B cell (primary cell): ENCODE results near the gene TKT. TPM values are rescaled to one million over a fixed set of nuclear protein-coding genes. Genes with fewer than 3 reads are reported as not detected.

Experiments used
- ATAC-seq: fragments of 200-7000 bp; cut with Tn5 transposase; one replicate; pipeline ENCODE4 v1.10.0; 2021; ENCODE audit warnings: low read depth, mild to moderate bottlenecking, moderate number of reproducible peaks, moderate library complexity
- CTCF ChIA-PET: fragments of 350-600 bp; sonication (Branson Sonifier 250); formaldehyde crosslinking; loops from one replicate; lab custom pipeline; 2021; ENCODE audit warnings: antibody characterized with exemption, inconsistent platforms; lab: Charles Lee
- POLR2A ChIA-PET: fragments of 350-600 bp; sonication (Branson Sonifier 250); formaldehyde crosslinking; loops from one replicate; lab custom pipeline; 2021; ENCODE audit warnings: antibody characterized with exemption; lab: Charles Lee
- DNase-seq: peaks from one replicate; pipeline ENCODE4 v3.0.0; 2013
- H2AFZ ChIP-seq: 2 replicates; pipeline ENCODE4 v1.6.1; 2012; ENCODE audit warnings: mild to moderate bottlenecking, low read depth, low read length; ENCODE audit not compliant: insufficient read depth, poor library complexity, severe bottlenecking
- H3K27ac ChIP-seq, 2 donors: 1 replicate in 1 of 2; 2 replicates in 1 of 2; pipeline ENCODE4 v1.5.1; 2012 to 2013; ENCODE audit warnings: low read length in 2 of 2, mild to moderate bottlenecking in 2 of 2, moderate library complexity in 1 of 2
- H3K27me3 ChIP-seq, 4 experiments: fragments of 200-600 bp in 1 of 4; sonication (generic) in 1 of 4; replicated peaks in 1 of 4; 1 replicate in 2 of 4; 2 replicates in 2 of 4; pipeline versions ENCODE4 v1.6.1 to v1.7.0; 2013 to 2016; ENCODE audit warnings: low read length in 3 of 4, mild to moderate bottlenecking in 2 of 4, mixed read lengths in 1 of 4, moderate library complexity in 1 of 4; ENCODE audit not compliant: insufficient read depth in 4 of 4, control insufficient read depth in 3 of 4; ENCODE audit errors: control extremely low read depth in 1 of 4
- H3K36me3 ChIP-seq, 2 experiments: replicated peaks in 1 of 2; 1 replicate in 1 of 2; 2 replicates in 1 of 2; pipeline versions ENCODE4 v1.6.1 to v1.7.1; 2013; ENCODE audit warnings: low read length in 1 of 2; ENCODE audit not compliant: insufficient read depth in 2 of 2, control insufficient read depth in 1 of 2; ENCODE audit errors: control extremely low read depth in 1 of 2, extremely low read depth in 1 of 2
- H3K4me1 ChIP-seq, 2 donors: fragments of 200-600 bp in 1 of 2; sonication (generic) in 1 of 2; 1 replicate in 1 of 2; 2 replicates in 1 of 2; pipeline versions ENCODE4 v1.5.1 to v1.6.1; 2013 to 2017; ENCODE audit warnings: low read length in 2 of 2; ENCODE audit not compliant: control insufficient read depth in 2 of 2, insufficient read depth in 2 of 2
- H3K4me2 ChIP-seq: replicated peaks from 2 replicates; pipeline ENCODE3; 2012; ENCODE audit warnings: mild to moderate bottlenecking, low read depth, low read length; ENCODE audit not compliant: poor library complexity, severe bottlenecking
- H3K4me3 ChIP-seq, 5 experiments: fragments of 200-600 bp in 1 of 5; sonication (generic) in 1 of 5; 1 replicate in 3 of 5; 2 replicates in 2 of 5; pipeline versions ENCODE4 v1.5.1 to v1.7.0; 2011 to 2016; ENCODE audit warnings: low read length in 4 of 5, mild to moderate bottlenecking in 4 of 5, low read depth in 2 of 5, control low read depth in 1 of 5, moderate library complexity in 1 of 5; ENCODE audit not compliant: insufficient read depth in 1 of 5; ENCODE audit errors: control extremely low read depth in 1 of 5, extremely low read depth in 1 of 5
- H3K79me2 ChIP-seq: fragments of 200-600 bp; sonication (generic); one replicate; pipeline ENCODE4 v1.6.0; 2016; ENCODE audit warnings: low read length; ENCODE audit not compliant: control insufficient read depth, insufficient read depth
- H3K9ac ChIP-seq: fragments of 200-600 bp; sonication (generic); 2 replicates; pipeline ENCODE4 v1.6.1; 2017; ENCODE audit warnings: mild to moderate bottlenecking, low read length, moderate library complexity
- H3K9me3 ChIP-seq, 3 donors: one replicate each; pipeline versions ENCODE4 v1.6.1 to v1.7.1; 2013; ENCODE audit warnings: low read length in 2 of 3; ENCODE audit not compliant: control insufficient read depth in 2 of 3, insufficient read depth in 1 of 3; ENCODE audit errors: control extremely low read depth in 1 of 3
- H4K20me1 ChIP-seq: 2 replicates; pipeline ENCODE4 v1.6.0; 2012; ENCODE audit warnings: mild to moderate bottlenecking, low read length; ENCODE audit not compliant: insufficient read depth, control insufficient read depth, poor library complexity, severe bottlenecking
- H3K27ac Mint-ChIP-seq: one replicate; pipeline ENCODE4 v1.8.0; 2021; ENCODE audit warnings: mixed read lengths
- H3K27me3 Mint-ChIP-seq: one replicate; pipeline ENCODE4 v1.8.0; 2021; ENCODE audit warnings: mixed read lengths
- H3K4me1 Mint-ChIP-seq: one replicate; pipeline ENCODE4 v1.8.0; 2021; ENCODE audit warnings: mixed read lengths
- H3K4me3 Mint-ChIP-seq: one replicate; pipeline ENCODE4 v1.8.0; 2021; ENCODE audit warnings: mixed read lengths
- H3K9me3 Mint-ChIP-seq: one replicate; pipeline ENCODE4 v1.8.0; 2022; ENCODE audit warnings: mixed read lengths; ENCODE audit not compliant: insufficient read depth
- CTCF ChIP-seq: fragments of 200-600 bp; IDR thresholded peaks from one replicate; pipeline ENCODE4 v1.8.0; 2022; ENCODE audit warnings: antibody characterized with exemption, mild to moderate bottlenecking
- EZH2 ChIP-seq: IDR thresholded peaks from 2 replicates; pipeline ENCODE4 v1.6.1; 2012; ENCODE audit warnings: borderline replicate concordance, low read depth, mild to moderate bottlenecking, moderate library complexity, low read length; ENCODE audit not compliant: insufficient read depth, poor library complexity, severe bottlenecking
- WGBS: methylation state at CpG from one replicate; pipeline ENCODE4 v1.1.5; 2013; ENCODE audit warnings: missing lambda C conversion rate; ENCODE audit not compliant: insufficient coverage; 5-methylcytosine and 5-hydroxymethylcytosine counted together
- intact Hi-C: fragments of 100-400 bp; cut with micrococcal nuclease; formaldehyde crosslinking; loops from one replicate; pipeline ENCODE4 v1.10.0; 2022
- polyA plus RNA-seq: library from polyadenylated mRNA; depleted of rRNA; stranded (reverse); fragments of >200 nt; gene quantifications from 2 replicates; pipeline ENCODE4 v1.2.3, GENCODE V29; 2012
- total RNA-seq, 2 donors: library from RNA; stranded (reverse); fragments of 120-200 nt in 1 of 2; gene quantifications; 1 replicate in 1 of 2; 2 replicates in 1 of 2; pipeline versions ENCODE4 v1.2.3 to v1.2.4, GENCODE V29; 2013 to 2022

Gene TKT
- total and polyA plus RNA-seq, 2 donors (not counting 1 experiment from before 2014, with no cell fraction given) = 69.5 to 81.0 TPM

GRCh38 chr3:53303957-53304356 is 48.1 kb upstream of the TKT start:
- ChIA-PET POLR2A (no interaction called here), CTCF (no interaction called here)
- Histone ChIP-seq H4K20me1 (no peaks in the 10 kb centered on the region), H3K4me2 (no peak overlapping the region), H3K9ac (no peak overlapping the region), H3K79me2 (no peaks in the 10 kb centered on the region), H3K9me3 (no peaks in the 10 kb centered on the region), H3K36me3 (peaks cover 13 to 51% of the 10 kb centered on the region in 2 experiments), H2AFZ (no peak overlapping the region), H3K4me3 (no peak overlapping the region), H3K27ac (no peak overlapping the region), H3K27me3 (no peaks in the 10 kb centered on the region), H3K4me1 (no peaks in the 10 kb centered on the region)
- H3K4me3 Mint-ChIP-seq = no peak overlapping the region
- no peak overlapping the region for H3K27ac Mint-ChIP-seq
- H3K4me1 Mint-ChIP-seq = peaks cover 4% of the 10 kb centered on the region
- H3K9me3 Mint-ChIP-seq = no peaks in the 10 kb centered on the region
- WGBS = 100% methylated on average over 1 of the region's 3 CpGs
- TF ChIP-seq EZH2 = no peak
- no peaks in the 10 kb centered on the region for H3K27me3 Mint-ChIP-seq
- intact Hi-C loops = no loop called here
- no peak for DNase-seq
- ATAC-seq = no peak

- WGBS = 94% methylated on average over 3 of the region's 3 CpGs
- no peaks in the 10 kb centered on the region for H3K79me2 ChIP-seq
- intact Hi-C loops = no loop called here
- ChIA-PET CTCF (interaction anchor here (1.5 kb wide), 1 partner anchor 17 kb away, joined by 4 read pairs; no protein-coding TSS in a partner anchor), POLR2A (no interaction called here)
- H3K9me3 ChIP-seq = no peaks in the 10 kb centered on the region
- Mint-ChIP-seq H3K27me3 (no peaks in the 10 kb centered on the region), H3K4me3 (no peak overlapping the region), H3K27ac (no peak overlapping the region), H3K9me3 (no peaks in the 10 kb centered on the region), H3K4me1 (peaks cover 4% of the 10 kb centered on the region)
- peaks cover 13 to 51% of the 10 kb centered on the region in 2 experiments for H3K36me3 ChIP-seq
- no peak overlapping the region for H3K9ac ChIP-seq
- no peak overlapping the region for H2AFZ ChIP-seq
- H3K4me2 ChIP-seq = no peak overlapping the region
- no peaks in the 10 kb centered on the region for H3K4me1 ChIP-seq
- no peaks in the 10 kb centered on the region for H4K20me1 ChIP-seq
- DNase-seq (no peak), ATAC-seq (no peak)
- no peak overlapping the region for H3K4me3 ChIP-seq
- no peak overlapping the region for H3K27ac ChIP-seq
- TF ChIP-seq EZH2 (no peak), CTCF (no peak)
- H3K27me3 ChIP-seq = no peaks in the 10 kb centered on the region
These were observed 47.7 kb upstream of the TKT start for GRCh38 chr3:53303549-53303948.
